WI38 (cell line): Measurements from ENCODE around the gene DCAF5.
A peak's percentile ranks its signal among the peaks of the same experiment; 100 is the strongest.

ENCODE experiments used
- H3K4me3 ChIP-seq: 2 replicates; pipeline ENCODE4 v1.5.1; 2011; ENCODE audit warnings: low read depth, mild to moderate bottlenecking, control low read depth, low read length
- TF ChIP-seq, protein P1 (sequence below): IDR thresholded peaks from 2 replicates; pipeline ENCODE4 v1.5.1; 2012; ENCODE audit warnings: low read depth, mild to moderate bottlenecking, control low read depth, low read length

Gene DCAF5

GRCh38 chr14:69139743-69140142 lies 13.2 kb downstream of the DCAF5 start:
- TF ChIP-seq, protein P1, sequence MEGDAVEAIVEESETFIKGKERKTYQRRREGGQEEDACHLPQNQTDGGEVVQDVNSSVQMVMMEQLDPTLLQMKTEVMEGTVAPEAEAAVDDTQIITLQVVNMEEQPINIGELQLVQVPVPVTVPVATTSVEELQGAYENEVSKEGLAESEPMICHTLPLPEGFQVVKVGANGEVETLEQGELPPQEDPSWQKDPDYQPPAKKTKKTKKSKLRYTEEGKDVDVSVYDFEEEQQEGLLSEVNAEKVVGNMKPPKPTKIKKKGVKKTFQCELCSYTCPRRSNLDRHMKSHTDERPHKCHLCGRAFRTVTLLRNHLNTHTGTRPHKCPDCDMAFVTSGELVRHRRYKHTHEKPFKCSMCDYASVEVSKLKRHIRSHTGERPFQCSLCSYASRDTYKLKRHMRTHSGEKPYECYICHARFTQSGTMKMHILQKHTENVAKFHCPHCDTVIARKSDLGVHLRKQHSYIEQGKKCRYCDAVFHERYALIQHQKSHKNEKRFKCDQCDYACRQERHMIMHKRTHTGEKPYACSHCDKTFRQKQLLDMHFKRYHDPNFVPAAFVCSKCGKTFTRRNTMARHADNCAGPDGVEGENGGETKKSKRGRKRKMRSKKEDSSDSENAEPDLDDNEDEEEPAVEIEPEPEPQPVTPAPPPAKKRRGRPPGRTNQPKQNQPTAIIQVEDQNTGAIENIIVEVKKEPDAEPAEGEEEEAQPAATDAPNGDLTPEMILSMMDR = no peak

GRCh38 chr14:69137843-69138535 lies 14.9 kb downstream of the DCAF5 start:
- TF ChIP-seq, protein P1 = no peak
- no peak overlapping the region for H3K4me3 ChIP-seq

More at GRCh38 chr14:69139743-69140142, 13.2 kb downstream of the DCAF5 start:
- H3K4me3 ChIP-seq = no peak overlapping the region

- TF ChIP-seq, protein P1 = no peak
- no peak overlapping the region for H3K4me3 ChIP-seq
Observed at GRCh38 chr14:69137416-69137815, 15.5 kb downstream of the DCAF5 start.

DNA sequence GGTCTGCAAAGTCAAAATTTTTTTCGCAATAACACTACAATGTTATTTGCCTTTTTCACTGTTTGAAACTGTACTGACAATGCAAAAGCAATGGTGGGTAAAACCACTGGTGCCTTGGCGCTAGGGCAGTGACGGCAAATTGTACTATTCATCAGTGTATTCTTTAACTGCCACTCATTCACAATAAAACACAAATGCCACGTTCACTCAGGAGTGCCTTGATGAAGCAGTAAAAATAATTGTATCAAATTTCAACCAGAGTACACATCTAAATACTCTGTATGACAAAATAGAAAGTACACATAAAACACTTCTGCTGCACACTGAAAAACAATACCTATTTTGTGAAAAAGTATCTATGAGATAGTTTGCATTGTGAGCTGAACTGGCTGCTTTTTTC lies 17.8 kb downstream of the DCAF5 start:
- TF ChIP-seq, protein P1 = no peak
- H3K4me3 ChIP-seq = no peak overlapping the region

DNA sequence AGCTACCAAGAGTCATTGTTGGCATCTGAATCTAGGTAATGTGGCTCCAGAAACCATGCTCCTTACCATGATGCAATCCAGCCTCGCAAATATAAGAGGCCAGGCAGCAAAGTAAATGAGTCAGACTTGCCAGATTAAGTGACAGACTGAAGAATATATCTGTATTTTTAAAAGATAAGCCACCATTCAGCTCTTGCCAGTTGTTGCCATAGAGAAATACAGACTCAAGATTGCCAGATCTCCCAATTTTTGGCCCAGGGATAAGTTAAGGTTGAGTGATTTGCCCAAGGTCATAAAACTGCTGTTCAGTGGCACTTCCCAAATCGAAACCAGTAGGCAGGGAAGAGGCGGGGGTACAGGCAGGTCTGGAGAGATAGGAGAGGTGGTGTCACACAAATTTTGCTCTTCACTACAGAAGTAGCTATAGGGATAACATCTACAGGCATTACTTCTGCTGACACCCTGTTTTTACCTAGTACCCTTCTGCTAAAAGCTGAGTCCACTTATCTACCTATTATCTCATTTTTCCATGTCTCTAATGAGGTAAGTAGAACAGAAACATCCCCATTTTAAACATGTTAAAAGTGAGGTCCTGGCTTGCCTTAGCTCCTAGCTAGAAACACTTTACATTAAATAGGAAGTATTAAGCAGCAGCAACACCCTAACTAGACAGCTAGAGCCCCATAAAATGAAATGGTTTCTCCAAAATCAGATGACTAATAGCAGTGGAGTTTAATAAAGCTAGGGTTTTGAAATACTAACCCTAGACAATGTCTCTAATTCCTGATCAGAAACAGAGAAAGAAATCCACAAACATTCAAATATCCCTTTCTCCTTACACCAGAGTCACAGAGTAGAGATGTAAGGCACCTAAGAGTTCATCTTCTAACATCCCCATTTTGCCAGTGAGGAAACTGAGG lies 19.5 kb downstream of the DCAF5 start:
- TF ChIP-seq, protein P1 = no peak
- H3K4me3 ChIP-seq = peak overlapping the region; percentile 30

GRCh38 chr14:69132513-69133181 lies 20.3 kb downstream of the DCAF5 start:
- TF ChIP-seq, protein P1 = no peak

DNA sequence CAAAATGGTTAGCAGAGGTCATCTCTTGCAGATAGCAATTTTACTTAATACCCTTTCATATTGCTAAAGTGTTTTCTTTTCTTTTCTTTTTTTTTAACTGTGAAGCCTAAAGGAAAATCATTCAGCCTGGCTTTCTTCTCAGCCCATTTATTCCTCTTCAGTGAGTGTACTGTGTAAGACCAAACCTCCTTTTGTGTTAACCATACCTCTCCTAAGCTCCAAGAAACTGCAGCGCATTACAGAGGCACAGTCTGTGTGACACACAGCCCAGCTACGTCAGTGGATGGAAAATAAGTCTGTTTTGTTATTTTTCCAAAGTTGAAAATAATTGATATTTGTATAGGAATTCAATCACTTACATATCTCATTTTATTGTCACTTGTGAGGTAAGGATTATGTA lies 21.7 kb downstream of the DCAF5 start:
- TF ChIP-seq, protein P1 = no peak
- no peak overlapping the region for H3K4me3 ChIP-seq

More at GRCh38 chr14:69132513-69133181, 20.3 kb downstream of the DCAF5 start:
- H3K4me3 ChIP-seq = no peak overlapping the region
